A673 (cell line): ENCODE measurements around the gene GPSM1. TPM values are rescaled to one million over a fixed set of nuclear protein-coding genes. Genes with fewer than 3 reads are reported as not detected.

ENCODE experiments used
- BruUV-seq: library from RNA; stranded (reverse); fragments of 400-500 nt; replicated peaks from 2 replicates; lab custom pipeline; 2021; lab: Mats Ljungman, UMichigan
- CTCF ChIA-PET: fragments of 300-600 bp; sonication (Branson Sonifier 250); formaldehyde crosslinking; loops from one replicate; lab custom pipeline; 2022; ENCODE audit warnings: antibody characterized with exemption; lab: Charles Lee
- POLR2A ChIA-PET: fragments of 300-600 bp; sonication (Branson Sonifier 250); formaldehyde crosslinking; loops from one replicate; lab custom pipeline; 2022; ENCODE audit warnings: antibody characterized with exemption; ENCODE audit not compliant: low non-redundant PET; lab: Charles Lee
- DNase-seq: peaks from one replicate; pipeline ENCODE4 v3.0.0-alpha.2; 2015; ENCODE audit warnings: low spot score
- H3K27ac ChIP-seq: fragments of 200-600 bp; sonication (generic); 2 replicates; pipeline ENCODE4 v1.5.1; 2016; ENCODE audit warnings: mixed run types, low read depth, mild to moderate bottlenecking, mixed read lengths, antibody characterized with exemption, low read length; ENCODE audit not compliant: poor library complexity, severe bottlenecking
- H3K27me3 ChIP-seq: fragments of 200-600 bp; sonication (generic); replicated peaks from 2 replicates; pipeline ENCODE4 v1.6.1; 2017; ENCODE audit warnings: mixed run types, low read depth, mild to moderate bottlenecking, mixed read lengths, antibody characterized with exemption, low read length; ENCODE audit not compliant: insufficient read depth, poor library complexity
- H3K36me3 ChIP-seq: fragments of 200-600 bp; sonication (generic); 2 replicates; pipeline ENCODE4 v1.6.1; 2016; ENCODE audit warnings: mixed run types, mild to moderate bottlenecking, mixed read lengths, antibody characterized with exemption, low read length; ENCODE audit not compliant: insufficient read depth, poor library complexity, severe bottlenecking
- H3K4me1 ChIP-seq: fragments of 200-600 bp; sonication (generic); 2 replicates; pipeline ENCODE4 v1.6.1; 2017; ENCODE audit warnings: mixed run types, mild to moderate bottlenecking, mixed read lengths, antibody characterized with exemption, low read length; ENCODE audit not compliant: insufficient read depth, poor library complexity, severe bottlenecking
- H3K4me3 ChIP-seq: fragments of 200-600 bp; sonication (generic); 2 replicates; pipeline ENCODE4 v1.5.1; 2016; ENCODE audit warnings: low read depth, mixed run types, mild to moderate bottlenecking, mixed read lengths, low read length; ENCODE audit not compliant: poor library complexity, severe bottlenecking
- H3K9me3 ChIP-seq: fragments of 200-600 bp; sonication (generic); 2 replicates; pipeline ENCODE4 v1.6.1; 2016; ENCODE audit warnings: mixed run types, low read depth, mild to moderate bottlenecking, mixed read lengths, antibody characterized with exemption, low read length; ENCODE audit not compliant: poor library complexity, severe bottlenecking
- CTCF ChIP-seq: fragments of 300-800, 200-600 bp; sonication (generic); conservative IDR thresholded peaks from 2 replicates; pipeline ENCODE4 v1.5.1; 2017; ENCODE audit warnings: low read depth, mild to moderate bottlenecking, antibody characterized with exemption, low read length, moderate library complexity, mixed read lengths
- EZH2 ChIP-seq: fragments of 200-600 bp; sonication (generic); IDR thresholded peaks from 2 replicates; pipeline ENCODE4 v1.6.1; 2017; ENCODE audit warnings: borderline replicate concordance, low read depth, mild to moderate bottlenecking, mixed read lengths, antibody characterized with exemption, low read length; ENCODE audit not compliant: poor library complexity, severe bottlenecking
- intact Hi-C: fragments of 100-400 bp; cut with micrococcal nuclease; formaldehyde crosslinking; loops from one replicate; pipeline ENCODE4 v1.10.0; 2022; ENCODE audit not compliant: unreplicated experiment
- total RNA-seq: library from RNA; stranded (reverse); gene quantifications from 2 replicates; pipeline ENCODE4 v1.2.3, GENCODE V29; 2021

GPSM1 gene
- total RNA-seq, 1 experiment from 2014 or later: 36.4 TPM

- DNase-seq: no peak
- Histone ChIP-seq H3K9me3 (peaks cover 5% of the 10 kb centered on the region), H3K27me3 (no peaks in the 10 kb centered on the region), H3K4me1 (peaks cover 16% of the 10 kb centered on the region), H3K27ac (no peak overlapping the region), H3K4me3 (no peak overlapping the region), H3K36me3 (no peaks in the 10 kb centered on the region)
- CTCF ChIA-PET: no interaction called here
- BruUV-seq: no TSS peak
- POLR2A ChIA-PET: no interaction called here
- intact Hi-C loops: no loop called here
- TF ChIP-seq CTCF (no peak), EZH2 (no peak)
These were observed 17.5 kb upstream of the GPSM1 start for GRCh38 chr9:136309806-136310220.

- Histone ChIP-seq H3K27me3 (no peaks in the 10 kb centered on the region), H3K36me3 (no peaks in the 10 kb centered on the region), H3K4me3 (no peak overlapping the region), H3K9me3 (peaks cover 11% of the 10 kb centered on the region), H3K4me1 (peaks cover 16% of the 10 kb centered on the region), H3K27ac (no peak overlapping the region)
- ChIA-PET CTCF (no interaction called here), POLR2A (no interaction called here)
- no TSS peak for BruUV-seq
- TF ChIP-seq CTCF (no peak), EZH2 (no peak)
- intact Hi-C loops: no loop called here
- no peak for DNase-seq
These were observed 16.9 kb upstream of the GPSM1 start for GRCh38 chr9:136310273-136311030.

GRCh38 chr9:136311051-136312008 lies 16.0 kb upstream of the GPSM1 start:
- intact Hi-C loops: no loop called here
- Histone ChIP-seq H3K4me1 (peaks cover 16% of the 10 kb centered on the region), H3K27ac (no peak overlapping the region), H3K9me3 (peaks cover 11% of the 10 kb centered on the region), H3K27me3 (no peaks in the 10 kb centered on the region), H3K4me3 (no peak overlapping the region), H3K36me3 (no peaks in the 10 kb centered on the region)
- no peak for DNase-seq
- POLR2A ChIA-PET: no interaction called here
- TF ChIP-seq CTCF (no peak), EZH2 (no peak)
- no TSS peak for BruUV-seq
- CTCF ChIA-PET: interaction anchor here (1.3 kb wide), 1 partner anchor 52 kb away, joined by 3 read pairs; the partner anchor contains the start of gene DNLZ
